ENCODE measurements around the gene CCDC179.
A peak's percentile ranks its signal among the peaks of the same experiment; 100 is the strongest.

CCDC179 gene

DNA sequence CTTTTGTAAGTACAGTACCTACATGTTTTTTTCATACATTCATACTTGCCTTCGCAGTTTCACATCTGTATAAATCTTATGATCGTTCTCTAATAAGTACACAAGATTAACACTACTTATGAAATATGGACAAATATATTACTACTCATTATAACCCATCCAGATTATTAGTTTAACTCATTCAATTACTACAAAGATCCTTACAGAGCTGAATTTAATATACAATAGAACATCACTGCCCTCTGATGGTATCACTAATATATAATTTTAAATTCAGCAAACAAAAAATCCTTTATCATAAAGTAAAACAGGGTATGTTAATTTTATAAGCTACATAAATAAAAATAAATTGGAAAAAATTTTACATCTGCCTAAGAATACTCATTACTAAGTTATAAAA is 38.1 kb downstream of the CCDC179 start:
- FAIRE-seq (no peak), DNase-seq (ENCODE audit: insufficient read length, low spot score) (no peak)
- no peak for TF ChIP-seq SPI1 (IDR thresholded peaks at IDR 0.05; ENCODE audit: low read depth, low read length)

DNA sequence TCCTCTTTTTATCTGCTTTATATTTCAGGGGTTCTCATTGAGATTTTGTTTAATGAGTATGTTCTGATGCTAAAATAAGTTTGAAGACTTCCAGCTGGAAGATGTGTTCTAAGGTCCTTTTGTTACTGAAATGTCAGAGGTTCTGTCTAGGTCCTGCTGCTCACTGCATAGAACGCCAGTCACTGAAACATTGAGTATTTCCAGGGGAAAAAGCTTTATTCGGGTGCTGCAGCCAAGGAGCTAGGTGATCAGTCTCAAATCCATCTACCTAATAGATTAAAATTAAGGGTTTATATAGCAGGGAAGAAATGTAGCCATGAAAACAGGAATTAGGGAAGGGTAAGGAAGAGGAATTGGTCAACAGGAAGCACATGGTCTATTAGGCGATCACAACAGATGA is 50.4 kb downstream of the CCDC179 start:
- FAIRE-seq: no peak
- TF ChIP-seq PAX5 (IDR thresholded peaks at IDR 0.05; ENCODE audit: insufficient read depth, low read length, severe bottlenecking) (no peak), POU2F2 (IDR thresholded peaks at IDR 0.05; ENCODE audit: low read depth, low read length) (no peak), SPI1 (IDR thresholded peaks at IDR 0.05; ENCODE audit: low read depth, low read length) (no peak), POLR2AphosphoS5 (IDR thresholded peaks at IDR 0.05; ENCODE audit: low read depth, low read length) (no peak), TAF1 (IDR thresholded peaks at IDR 0.05; ENCODE audit: low read depth, low read length) (no peak), POLR2A (IDR thresholded peaks at IDR 0.05; ENCODE audit: low read depth, low read length) (no peak)
- no peak for DNase-seq (ENCODE audit: insufficient read length, low spot score)

- DNase-seq (ENCODE audit: insufficient read length, low spot score): no peak
- TF ChIP-seq POU2F2 (IDR thresholded peaks at IDR 0.05; ENCODE audit: low read depth, low read length): no peak
- no peak for TF ChIP-seq TAF1 (IDR thresholded peaks at IDR 0.05; ENCODE audit: low read depth, low read length)
- TF ChIP-seq POLR2A (IDR thresholded peaks at IDR 0.05; ENCODE audit: low read depth, low read length): no peak
- no peak for FAIRE-seq
Measured at GRCh38 chr11:22808571-22809197, 51.6 kb downstream of the CCDC179 start.

- DNase-seq (ENCODE audit: insufficient read length, low spot score): no peak
- TF ChIP-seq SPI1 (IDR thresholded peaks at IDR 0.05; ENCODE audit: low read depth, low read length) (peak; percentile 96), TAF1 (IDR thresholded peaks at IDR 0.05; ENCODE audit: low read depth, low read length) (no peak)
- FAIRE-seq: peak; percentile 35
Measured at GRCh38 chr11:22807855-22808570, 52.3 kb downstream of the CCDC179 start.

DNA sequence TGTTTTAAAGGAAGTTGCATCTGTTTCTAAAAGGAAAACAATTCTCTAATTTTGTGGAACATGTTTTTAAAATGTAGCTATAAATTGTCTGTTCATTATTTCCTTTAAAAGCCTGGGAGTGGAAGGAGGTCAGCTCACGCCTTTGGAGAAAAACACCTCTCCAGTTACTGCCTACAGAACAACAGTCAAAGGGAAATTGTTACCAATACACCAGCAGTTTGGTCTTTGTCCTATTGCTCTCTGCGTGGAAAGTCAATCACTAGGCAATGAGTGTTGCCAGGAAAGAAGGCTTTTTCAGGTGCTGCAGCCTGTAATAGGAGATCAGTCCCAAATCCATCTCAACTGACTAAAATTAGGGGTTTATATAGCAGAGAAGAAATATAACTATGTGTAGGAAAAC is 52.9 kb downstream of the CCDC179 start:
- TF ChIP-seq POU2F2 (IDR thresholded peaks at IDR 0.05; ENCODE audit: low read depth, low read length) (no peak), PAX5 (IDR thresholded peaks at IDR 0.05; ENCODE audit: insufficient read depth, low read length, severe bottlenecking) (no peak), POLR2AphosphoS5 (IDR thresholded peaks at IDR 0.05; ENCODE audit: low read depth, low read length) (no peak), TAF1 (IDR thresholded peaks at IDR 0.05; ENCODE audit: low read depth, low read length) (no peak), SPI1 (IDR thresholded peaks at IDR 0.05; ENCODE audit: low read depth, low read length) (no peak), POLR2A (IDR thresholded peaks at IDR 0.05; ENCODE audit: low read depth, low read length) (no peak)
- FAIRE-seq: peak; percentile 64
- DNase-seq (ENCODE audit: insufficient read length, low spot score): no peak

GRCh38 chr11:22802861-22803260 is 57.4 kb downstream of the CCDC179 start:
- no peak for TF ChIP-seq SPI1 (IDR thresholded peaks at IDR 0.05; ENCODE audit: low read depth, low read length)
- TF ChIP-seq POU2F2 (IDR thresholded peaks at IDR 0.05; ENCODE audit: low read depth, low read length): no peak
- TF ChIP-seq POLR2AphosphoS5 (IDR thresholded peaks at IDR 0.05; ENCODE audit: low read depth, low read length): no peak
- no peak for TF ChIP-seq POLR2A (IDR thresholded peaks at IDR 0.05; ENCODE audit: low read depth, low read length)
- TF ChIP-seq TAF1 (IDR thresholded peaks at IDR 0.05; ENCODE audit: low read depth, low read length): no peak
- no peak for TF ChIP-seq PAX5 (IDR thresholded peaks at IDR 0.05; ENCODE audit: insufficient read depth, low read length, severe bottlenecking)
- FAIRE-seq (peak; percentile 5), DNase-seq (ENCODE audit: insufficient read length, low spot score) (no peak)

GRCh38 chr11:22800482-22800881 is 59.8 kb downstream of the CCDC179 start:
- TF ChIP-seq POLR2AphosphoS5 (IDR thresholded peaks at IDR 0.05; ENCODE audit: low read depth, low read length) (no peak), SPI1 (IDR thresholded peaks at IDR 0.05; ENCODE audit: low read depth, low read length) (no peak), TAF1 (IDR thresholded peaks at IDR 0.05; ENCODE audit: low read depth, low read length) (no peak), PAX5 (IDR thresholded peaks at IDR 0.05; ENCODE audit: insufficient read depth, low read length, severe bottlenecking) (no peak), POU2F2 (IDR thresholded peaks at IDR 0.05; ENCODE audit: low read depth, low read length) (no peak), POLR2A (IDR thresholded peaks at IDR 0.05; ENCODE audit: low read depth, low read length) (no peak)
- FAIRE-seq (no peak), DNase-seq (ENCODE audit: insufficient read length, low spot score) (no peak)

DNA sequence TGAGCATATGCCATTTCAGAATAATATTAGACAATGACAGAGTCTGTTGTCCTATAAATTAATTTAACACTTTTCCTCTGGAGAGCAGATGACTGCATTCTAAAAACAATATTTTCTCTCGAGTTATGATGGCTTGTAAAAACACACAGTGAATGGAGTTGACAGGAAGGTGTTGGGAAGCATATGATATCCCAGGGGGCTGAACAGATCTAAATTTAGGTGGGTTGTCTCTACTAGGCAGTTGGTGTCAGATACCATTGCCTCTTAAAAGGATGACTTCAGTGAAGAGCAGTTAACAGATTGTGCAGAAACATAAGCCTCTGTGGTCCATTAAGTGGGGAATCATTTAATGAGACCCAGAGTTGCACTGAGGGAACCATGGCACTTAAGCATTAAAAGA is 61.4 kb downstream of the CCDC179 start:
- TF ChIP-seq POU2F2 (IDR thresholded peaks at IDR 0.05; ENCODE audit: low read depth, low read length): no peak
- TF ChIP-seq TAF1 (IDR thresholded peaks at IDR 0.05; ENCODE audit: low read depth, low read length): no peak
- TF ChIP-seq PAX5 (IDR thresholded peaks at IDR 0.05; ENCODE audit: insufficient read depth, low read length, severe bottlenecking): no peak
- TF ChIP-seq POLR2AphosphoS5 (IDR thresholded peaks at IDR 0.05; ENCODE audit: low read depth, low read length): no peak
- no peak for TF ChIP-seq SPI1 (IDR thresholded peaks at IDR 0.05; ENCODE audit: low read depth, low read length)
- no peak for TF ChIP-seq POLR2A (IDR thresholded peaks at IDR 0.05; ENCODE audit: low read depth, low read length)
- FAIRE-seq (no peak), DNase-seq (ENCODE audit: insufficient read length, low spot score) (no peak)

- DNase-seq (ENCODE audit: insufficient read length, low spot score) (no peak), FAIRE-seq (no peak)
- TF ChIP-seq PAX5 (IDR thresholded peaks at IDR 0.05; ENCODE audit: insufficient read depth, low read length, severe bottlenecking): no peak
Measured at GRCh38 chr11:22797047-22797446, 63.2 kb downstream of the CCDC179 start.
